ENCODE results near the gene ANO10.

ANO10 gene

GRCh38 chr3:43587303-43587702, 34.5 kb downstream of the ANO10 start:
- Histone ChIP-seq H3K79me2 (ENCODE audit: insufficient read depth, low read length) (no peaks in the 10 kb centered on the region), H3K27ac (ENCODE audit: low read length) (no peak overlapping the region), H3K4me3 (ENCODE audit: low read depth in 1 of 2, low read length in 2 of 2) (no peak overlapping the region), H3K27me3 (ENCODE audit: insufficient read depth, low read length, poor library complexity) (no peaks in the 10 kb centered on the region), H2AFZ (ENCODE audit: low read depth, low read length) (no peak overlapping the region), H3K36me3 (ENCODE audit: insufficient read depth, low read length) (no peaks in the 10 kb centered on the region), H3K9ac (ENCODE audit: low read depth, low read length) (no peak overlapping the region), H3K4me1 (ENCODE audit: insufficient read depth, low read length) (no peaks in the 10 kb centered on the region), H3K9me3 (ENCODE audit: insufficient read depth, low read length, severe bottlenecking) (no peaks in the 10 kb centered on the region), H4K20me1 (ENCODE audit: insufficient read depth, low read length) (no peaks in the 10 kb centered on the region), H3K4me2 (ENCODE audit: insufficient read depth, low read length) (no peak overlapping the region)
- no peak for TF ChIP-seq CTCF (IDR thresholded peaks at IDR 0.05; ENCODE audit: borderline replicate concordance, extremely low read depth, low read length, poor library complexity, severe bottlenecking)
- ATAC-seq (ENCODE audit: insufficient read depth, low read depth) (no peak), DNase-seq (no peak)

GRCh38 chr3:43584043-43584826, 37.6 kb downstream of the ANO10 start:
- no peak overlapping the region for H3K4me3 ChIP-seq (ENCODE audit: low read depth in 1 of 2, low read length in 2 of 2)
- TF ChIP-seq EZH2 (IDR thresholded peaks at IDR 0.05; ENCODE audit: borderline replicate concordance, low read depth, low read length, severe bottlenecking) = no peak
- no peak for TF ChIP-seq CTCF (IDR thresholded peaks at IDR 0.05; ENCODE audit: borderline replicate concordance, extremely low read depth, low read length, poor library complexity, severe bottlenecking)
- no peaks in the 10 kb centered on the region for H4K20me1 ChIP-seq (ENCODE audit: insufficient read depth, low read length)
- no peaks in the 10 kb centered on the region for H3K36me3 ChIP-seq (ENCODE audit: insufficient read depth, low read length)
- no peak overlapping the region for H3K9ac ChIP-seq (ENCODE audit: low read depth, low read length)
- H3K27me3 ChIP-seq (ENCODE audit: insufficient read depth, low read length, poor library complexity) = no peaks in the 10 kb centered on the region
- H3K4me2 ChIP-seq (ENCODE audit: insufficient read depth, low read length) = no peak overlapping the region
- no peaks in the 10 kb centered on the region for H3K9me3 ChIP-seq (ENCODE audit: insufficient read depth, low read length, severe bottlenecking)
- no peak overlapping the region for H2AFZ ChIP-seq (ENCODE audit: low read depth, low read length)
- DNase-seq (no peak), ATAC-seq (ENCODE audit: insufficient read depth, low read depth) (peak; percentile 44; the same call in 1 of the 3 replicates)
- H3K27ac ChIP-seq (ENCODE audit: low read length) = no peak overlapping the region
- no peaks in the 10 kb centered on the region for H3K4me1 ChIP-seq (ENCODE audit: insufficient read depth, low read length)
- H3K79me2 ChIP-seq (ENCODE audit: insufficient read depth, low read length) = no peaks in the 10 kb centered on the region

DNA sequence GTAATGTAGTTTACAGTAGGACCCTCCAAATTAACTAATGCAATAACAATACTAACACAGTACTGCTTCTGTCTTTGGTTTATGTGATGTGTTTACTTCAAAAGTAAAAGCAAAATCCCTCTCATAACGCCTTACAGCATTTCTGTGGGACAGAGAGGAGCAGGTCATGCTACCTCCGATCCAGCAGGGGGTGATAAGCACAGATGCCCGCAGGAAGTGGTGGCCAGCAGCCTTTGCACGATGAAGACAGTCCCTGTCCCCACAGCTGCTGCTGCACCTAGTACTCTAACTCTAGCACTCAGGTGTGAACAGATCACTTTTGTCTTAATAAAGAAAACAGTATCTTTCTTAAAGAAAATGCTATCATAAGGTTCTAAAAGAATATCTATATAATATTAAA, 38.3 kb downstream of the ANO10 start:
- DNase-seq = no peak
- H3K79me2 ChIP-seq (ENCODE audit: insufficient read depth, low read length) = no peaks in the 10 kb centered on the region
- no peak overlapping the region for H3K27ac ChIP-seq (ENCODE audit: low read length)
- H2AFZ ChIP-seq (ENCODE audit: low read depth, low read length) = no peak overlapping the region
- H3K4me2 ChIP-seq (ENCODE audit: insufficient read depth, low read length) = no peak overlapping the region
- ATAC-seq (ENCODE audit: insufficient read depth, low read depth) = no peak
- H3K4me1 ChIP-seq (ENCODE audit: insufficient read depth, low read length) = no peaks in the 10 kb centered on the region
- H3K4me3 ChIP-seq (ENCODE audit: low read depth in 1 of 2, low read length in 2 of 2) = no peak overlapping the region
- no peaks in the 10 kb centered on the region for H3K27me3 ChIP-seq (ENCODE audit: insufficient read depth, low read length, poor library complexity)
- no peaks in the 10 kb centered on the region for H4K20me1 ChIP-seq (ENCODE audit: insufficient read depth, low read length)
- no peak overlapping the region for H3K9ac ChIP-seq (ENCODE audit: low read depth, low read length)
- H3K36me3 ChIP-seq (ENCODE audit: insufficient read depth, low read length) = no peaks in the 10 kb centered on the region
- no peak for TF ChIP-seq EZH2 (IDR thresholded peaks at IDR 0.05; ENCODE audit: borderline replicate concordance, low read depth, low read length, severe bottlenecking)
- TF ChIP-seq CTCF (IDR thresholded peaks at IDR 0.05; ENCODE audit: borderline replicate concordance, extremely low read depth, low read length, poor library complexity, severe bottlenecking) = peak; percentile 40
- no peaks in the 10 kb centered on the region for H3K9me3 ChIP-seq (ENCODE audit: insufficient read depth, low read length, severe bottlenecking)

Measured in DND-41 (cell line).